Mononuclear cell (primary cell): ENCODE data around the gene DRC3. TPM values are rescaled to one million over a fixed set of nuclear protein-coding genes. Genes with fewer than 3 reads are reported as not detected.

Source experiments
- H3K27me3 ChIP-seq: 2 replicates; pipeline ENCODE4 v1.6.0; 2011; ENCODE audit warnings: low read length, control low read depth; ENCODE audit not compliant: insufficient read depth
- H3K4me1 ChIP-seq: 2 replicates; pipeline ENCODE4 v1.5.1; 2011; ENCODE audit warnings: mild to moderate bottlenecking, low read length, control low read depth; ENCODE audit not compliant: insufficient read depth
- H3K4me3 ChIP-seq: 2 replicates; pipeline ENCODE4 v1.5.1; 2011; ENCODE audit warnings: mild to moderate bottlenecking, low read length, moderate library complexity
- H3K9me3 ChIP-seq: 2 replicates; pipeline ENCODE4 v1.5.1; 2011; ENCODE audit warnings: low read depth, mild to moderate bottlenecking, control low read depth, low read length
- total RNA-seq: library from RNA; depleted of rRNA; stranded (reverse); fragments of >200 nt; gene quantifications from one replicate; pipeline ENCODE4 v1.2.3, GENCODE V29; 2012

Gene DRC3
- not detected for total RNA-seq

- Histone ChIP-seq H3K4me3 (peak within 1 kb of the TSS; percentile 78), H3K27me3 (no peaks in the 10 kb centered on the region), H3K4me1 (peaks cover 58% of the 10 kb centered on the region), H3K9me3 (no peaks in the 10 kb centered on the region)
These were observed at the start of gene DRC3, which contains the start of gene TOM1L2 for GRCh38 chr17:17972126-17972951. Gene DRC3 (plus strand): TSS chr17:17972862. CDS start chr17:17977599, 4,737 bp downstream. Gene TOM1L2 (minus strand): TSS chr17:17972400. CDS start chr17:17972313, 87 bp downstream.

GRCh38 chr17:17924131-17924856 is 48.4 kb upstream of the DRC3 start:
- Histone ChIP-seq H3K4me1 (peaks cover 19% of the 10 kb centered on the region), H3K9me3 (no peaks in the 10 kb centered on the region), H3K4me3 (no peak overlapping the region), H3K27me3 (no peaks in the 10 kb centered on the region)

- peaks cover 13% of the 10 kb centered on the region for H3K4me1 ChIP-seq
- H3K4me3 ChIP-seq, result no peak overlapping the region
- no peaks in the 10 kb centered on the region for H3K9me3 ChIP-seq
- no peaks in the 10 kb centered on the region for H3K27me3 ChIP-seq
These were observed 47.8 kb upstream of the DRC3 start for GRCh38 chr17:17924857-17925250.

GRCh38 chr17:17926036-17926435 is 46.6 kb upstream of the DRC3 start:
- Histone ChIP-seq H3K4me3 (no peak overlapping the region), H3K27me3 (no peaks in the 10 kb centered on the region), H3K4me1 (peaks cover 12% of the 10 kb centered on the region), H3K9me3 (no peaks in the 10 kb centered on the region)

- peaks cover 12% of the 10 kb centered on the region for H3K4me1 ChIP-seq
- H3K9me3 ChIP-seq, result no peaks in the 10 kb centered on the region
- no peaks in the 10 kb centered on the region for H3K27me3 ChIP-seq
- H3K4me3 ChIP-seq, result no peak overlapping the region
These were observed 45.7 kb upstream of the DRC3 start for GRCh38 chr17:17926840-17927449.

GRCh38 chr17:17928398-17929287 is 44.0 kb upstream of the DRC3 start:
- H3K4me3 ChIP-seq, result no peak overlapping the region
- no peaks in the 10 kb centered on the region for H3K27me3 ChIP-seq
- H3K9me3 ChIP-seq, result no peaks in the 10 kb centered on the region
- H3K4me1 ChIP-seq, result peaks cover 7% of the 10 kb centered on the region

- Histone ChIP-seq H3K4me1 (peaks cover 8% of the 10 kb centered on the region), H3K27me3 (no peaks in the 10 kb centered on the region), H3K4me3 (no peak overlapping the region), H3K9me3 (no peaks in the 10 kb centered on the region)
These were observed 42.8 kb upstream of the DRC3 start for GRCh38 chr17:17929655-17930380.

- Histone ChIP-seq H3K4me1 (peaks cover 16% of the 10 kb centered on the region), H3K4me3 (no peak overlapping the region), H3K27me3 (no peaks in the 10 kb centered on the region), H3K9me3 (no peaks in the 10 kb centered on the region)
These were observed 42.0 kb upstream of the DRC3 start for GRCh38 chr17:17930674-17931073.

GRCh38 chr17:17931159-17931558 is 41.5 kb upstream of the DRC3 start:
- Histone ChIP-seq H3K4me1 (peaks cover 20% of the 10 kb centered on the region), H3K27me3 (no peaks in the 10 kb centered on the region), H3K4me3 (no peak overlapping the region), H3K9me3 (no peaks in the 10 kb centered on the region)

- peaks cover 27% of the 10 kb centered on the region for H3K4me1 ChIP-seq
- H3K4me3 ChIP-seq, result no peak overlapping the region
- no peaks in the 10 kb centered on the region for H3K27me3 ChIP-seq
- no peaks in the 10 kb centered on the region for H3K9me3 ChIP-seq
These were observed 38.9 kb upstream of the DRC3 start for GRCh38 chr17:17933775-17934174.

- no peaks in the 10 kb centered on the region for H3K9me3 ChIP-seq
- no peaks in the 10 kb centered on the region for H3K27me3 ChIP-seq
- H3K4me1 ChIP-seq, result peaks cover 27% of the 10 kb centered on the region
- no peak overlapping the region for H3K4me3 ChIP-seq
These were observed 38.4 kb upstream of the DRC3 start for GRCh38 chr17:17934214-17934613.

GRCh38 chr17:17934806-17935205 is 37.9 kb upstream of the DRC3 start:
- no peaks in the 10 kb centered on the region for H3K9me3 ChIP-seq
- no peaks in the 10 kb centered on the region for H3K27me3 ChIP-seq
- H3K4me3 ChIP-seq, result no peak overlapping the region
- H3K4me1 ChIP-seq, result peaks cover 27% of the 10 kb centered on the region

- H3K4me1 ChIP-seq, result peaks cover 27% of the 10 kb centered on the region
- H3K27me3 ChIP-seq, result no peaks in the 10 kb centered on the region
- H3K4me3 ChIP-seq, result no peak overlapping the region
- H3K9me3 ChIP-seq, result no peaks in the 10 kb centered on the region
These were observed 37.1 kb upstream of the DRC3 start for GRCh38 chr17:17935321-17936271.
